ENCODE results near the gene KLHL12. TPM values are rescaled to one million over a fixed set of nuclear protein-coding genes. Genes with fewer than 3 reads are reported as not detected.

KLHL12 gene
- total and polyA plus RNA-seq, 10 of the 15 experiments (the other 5 are each of a cell fraction or from before 2014, with no cell fraction given) = 16.0 to 53.8 (median 30.3) TPM

- H3K27me3 ChIP-seq (replicated peaks in 1 of 2; ENCODE audit: control insufficient read depth in 2 of 2, insufficient read depth in 2 of 2, low read length in 1 of 2) = peaks cover 5 to 7% of the 10 kb centered on the region in 2 experiments; a peak in 3 of 4 replicates
- H3K36me3 ChIP-seq (ENCODE audit: control insufficient read depth in 2 of 2, insufficient read depth in 2 of 2, low read length in 1 of 2) = no peaks in the 10 kb centered on the region
- H3K4me2 ChIP-seq (ENCODE audit: control insufficient read depth, insufficient read depth) = no peak overlapping the region
- no peak overlapping the region for H3K4me3 ChIP-seq
- no peak overlapping the region for H3K27ac ChIP-seq (ENCODE audit: control insufficient read depth, insufficient read depth)
- DNase-seq (ENCODE audit: low read depth, low spot score) (no peak), ATAC-seq (no peak), FAIRE-seq (no peak)
- H2AFZ ChIP-seq (ENCODE audit: control insufficient read depth, low read depth, low read length) = no peak overlapping the region
- in situ Hi-C loops (cut with MboI) (no loop called here), intact Hi-C loops (cut with micrococcal nuclease; ENCODE audit: unreplicated experiment) (no loop called here)
- H4K20me1 ChIP-seq (ENCODE audit: control insufficient read depth, insufficient read depth) = no peaks in the 10 kb centered on the region
- TF ChIP-seq ELK1 (IDR thresholded peaks at IDR 0.05; ENCODE audit: low read depth, low read length) (no peak), NRF1 (conservative IDR thresholded peaks at IDR 0.05; ENCODE audit: low read depth, low read length) (no peak), HCFC1 (IDR thresholded peaks at IDR 0.05; ENCODE audit: low read length) (no peak), KLF5 (IDR thresholded peaks at IDR 0.05; ENCODE audit: partially characterized antibody) (no peak), ZSCAN29 (IDR thresholded peaks at IDR 0.05) (no peak), CEBPZ (IDR thresholded peaks at IDR 0.05; ENCODE audit: low read depth, low read length) (no peak), STAT1 (conservative IDR thresholded peaks at IDR 0.05) (no peak)
- RAD21 ChIA-PET (ENCODE audit: unreplicated experiment) = no interaction called here
- no TSS peak for BruUV-seq (replicated peaks)
- 44% methylated on average over 6 of the region's 6 CpGs for WGBS (ENCODE audit: insufficient coverage, insufficient replicate concordance, low lambda C conversion rate, missing lambda C conversion rate)
- H3K79me2 ChIP-seq (ENCODE audit: control insufficient read depth, insufficient read depth, low read length) = no peaks in the 10 kb centered on the region
- H3K9me3 ChIP-seq (replicated peaks; ENCODE audit: control insufficient read depth, insufficient read depth, low read length) = no peaks in the 10 kb centered on the region
- SMC1A ChIA-PET (ENCODE audit: uncharacterized antibody, unreplicated experiment) = no interaction called here
- no peaks in the 10 kb centered on the region for H3K4me1 ChIP-seq (ENCODE audit: control insufficient read depth, insufficient read depth, low read length)
- H3K9ac ChIP-seq (ENCODE audit: control insufficient read depth, insufficient read depth, low read length) = no peak overlapping the region
- CTCF ChIA-PET = interaction anchor here (1.0 kb wide), 1 partner anchor 108 kb away, joined by 3 read pairs; no protein-coding TSS in a partner anchor
- POLR2A ChIA-PET = no interaction called here
Measured at GRCh38 chr1:202858331-202858730, 68.7 kb downstream of the KLHL12 start.
